ENCODE results near the gene GOLGA6B. TPM values are rescaled to one million over a fixed set of nuclear protein-coding genes. Genes with fewer than 3 reads are reported as not detected.
"Not testable (repeated sequence)": the region's sequence is repeated elsewhere in the genome, so short reads cannot be mapped to it uniquely, and the experiment has no call there.

The GOLGA6B gene
- total and polyA plus RNA-seq, 12 donors = not detected

GRCh38 chr15:72628249-72629067 lies 26.0 kb upstream of the GOLGA6B start:
- not testable (repeated sequence) for H3K4me3 ChIP-seq, ATAC-seq, H3K27me3 ChIP-seq, H3K4me1 ChIP-seq, DNase-seq, H3K27ac ChIP-seq, H3K9me3 ChIP-seq, H3K36me3 ChIP-seq
- peak in 1 of 9 donors; percentile 12 for TF ChIP-seq CTCF (IDR thresholded peaks at IDR 0.05)
- 88 to 93% methylated on average over 11 of the region's 11 CpGs for WGBS, 2 donors
- intact Hi-C loops (cut with DNase I) = loop anchor here in 1 of 10 donors (10.0 kb wide), 1 partner anchor 1426 kb away; no protein-coding TSS in a partner anchor

DNA sequence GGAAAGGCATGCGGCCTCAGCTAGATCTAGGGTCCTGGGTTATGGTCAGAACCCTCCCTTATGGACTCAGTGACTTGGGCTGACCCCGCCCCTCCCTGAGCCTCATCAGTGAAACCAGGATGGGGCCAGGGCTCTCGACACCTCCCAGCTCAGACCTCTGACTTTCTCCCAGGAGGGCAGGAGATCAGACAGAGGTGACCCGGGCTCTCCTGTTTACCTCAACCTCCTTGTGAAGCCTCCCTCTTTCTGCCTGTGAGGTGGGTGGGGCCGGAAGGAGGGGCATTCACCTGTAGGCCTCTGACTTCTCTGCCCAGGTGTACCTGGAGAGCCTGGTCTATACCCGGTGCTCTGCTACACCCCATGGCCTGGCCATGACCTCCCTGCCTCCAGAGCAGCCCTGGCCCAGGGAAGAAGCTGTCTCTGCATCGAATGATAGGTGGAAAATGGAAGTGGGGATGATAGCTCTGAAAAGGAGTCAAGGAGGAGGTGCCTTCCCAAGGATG lies 25.4 kb upstream of the GOLGA6B start:
- H3K9me3 ChIP-seq, H3K4me3 ChIP-seq, H3K27ac ChIP-seq, ATAC-seq, H3K4me1 ChIP-seq, DNase-seq, H3K36me3 ChIP-seq, H3K27me3 ChIP-seq: not testable (repeated sequence)
- intact Hi-C loops (cut with DNase I) = loop anchor here in 1 of 10 donors (10.0 kb wide), 1 partner anchor 1426 kb away; no protein-coding TSS in a partner anchor
- WGBS, 2 donors = 74 to 87% methylated on average over 7 of the region's 7 CpGs

- H3K4me1 ChIP-seq; H3K27me3 ChIP-seq; H3K36me3 ChIP-seq; intact Hi-C loops (cut with DNase I); H3K9me3 ChIP-seq: not testable (repeated sequence)
- peak; percentile 89 to 96 (median 94) for ATAC-seq
- DNase-seq = peak; percentile 77 to 80
- Histone ChIP-seq H3K27ac (peak overlapping the region in 3 of 10 donors; percentile 26 to 64 (median 64)), H3K4me3 (peak overlapping the region in 9 of 10 donors; percentile 22 to 51 (median 46))
- 1% methylated on average over 18 to 22 of the region's 43 CpGs for WGBS, 2 donors
These were observed 17.8 kb upstream of the GOLGA6B start for GRCh38 chr15:72636519-72637282.

DNA sequence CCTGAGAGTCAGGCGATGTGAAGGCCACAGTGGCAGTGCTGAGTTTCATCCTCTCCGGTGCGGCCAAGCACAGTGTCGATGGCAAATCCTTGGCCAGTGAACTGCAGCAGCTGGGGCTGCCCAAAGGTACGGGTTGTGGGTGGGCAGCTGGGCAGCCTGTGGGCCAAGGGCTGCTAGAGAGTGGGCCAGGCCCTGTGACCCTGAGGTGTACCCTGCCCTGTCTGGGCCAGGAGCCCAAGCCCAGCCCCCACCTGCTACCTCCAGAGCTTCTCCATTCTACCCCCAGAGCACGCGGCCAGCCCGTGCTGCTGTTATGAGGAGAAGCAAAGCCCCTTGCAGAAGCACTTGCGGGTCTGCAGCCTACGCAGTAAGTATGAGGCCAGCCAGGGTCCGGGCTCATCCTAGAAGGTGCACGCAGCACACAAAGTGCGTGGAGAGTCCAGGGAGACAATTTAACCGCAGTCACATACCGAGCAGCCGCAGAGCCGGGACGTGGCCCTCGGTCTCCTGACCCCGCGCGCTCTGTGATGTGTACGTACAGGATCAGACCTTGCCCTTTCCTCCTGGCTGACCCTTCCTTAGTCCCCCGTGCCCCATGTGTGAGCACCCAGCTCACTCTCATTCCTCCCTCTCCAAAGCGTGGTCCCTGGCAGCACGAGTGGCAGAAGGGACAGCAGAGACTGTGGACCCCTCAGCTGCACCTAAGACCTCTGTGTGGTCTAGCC lies 14.6 kb upstream of the GOLGA6B start:
- WGBS, 2 donors = no CpG with 5 or more reads among the region's 26 CpGs
- H3K27ac ChIP-seq; H3K4me1 ChIP-seq; H3K4me3 ChIP-seq; H3K27me3 ChIP-seq; H3K9me3 ChIP-seq; intact Hi-C loops (cut with DNase I); H3K36me3 ChIP-seq; DNase-seq; ATAC-seq: not testable (repeated sequence)

- H3K9me3 ChIP-seq; H3K27ac ChIP-seq; intact Hi-C loops (cut with DNase I); H3K27me3 ChIP-seq; ATAC-seq; H3K4me1 ChIP-seq; DNase-seq; H3K4me3 ChIP-seq; H3K36me3 ChIP-seq: not testable (repeated sequence)
- no CpG with 5 or more reads among the region's 2 CpGs for WGBS, 2 donors
These were observed 12.2 kb upstream of the GOLGA6B start for GRCh38 chr15:72642271-72642670.

DNA sequence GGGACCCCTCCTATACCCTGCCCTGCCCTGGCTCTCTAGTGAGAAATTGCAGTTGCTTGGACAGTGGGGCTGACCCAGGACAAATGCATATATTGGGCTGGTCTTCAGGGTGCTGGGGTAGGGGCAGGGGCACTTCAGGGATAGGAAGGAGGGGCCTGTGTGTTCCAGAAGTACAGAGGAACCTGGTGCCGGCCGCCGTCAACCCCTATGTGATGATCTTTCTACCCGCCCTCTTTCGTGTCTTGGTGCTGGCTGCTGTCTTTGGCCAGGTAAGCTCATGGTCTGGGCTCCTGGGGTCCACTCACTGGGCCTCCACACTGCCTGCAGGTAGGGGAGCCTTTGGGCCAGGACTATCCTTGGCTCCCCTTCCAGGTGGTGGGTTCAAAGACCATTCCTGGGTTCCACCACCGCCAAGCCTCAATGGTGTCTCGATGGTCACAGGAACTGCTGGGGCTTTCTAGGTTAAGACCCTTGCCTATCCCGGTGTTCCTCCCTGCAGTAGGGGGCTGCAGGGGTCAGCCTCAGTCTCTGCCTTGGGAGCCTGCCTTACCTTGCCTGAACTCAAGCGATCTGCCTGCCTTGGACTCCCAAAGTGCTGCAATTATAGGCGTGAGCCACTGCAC lies 5.8 kb upstream of the GOLGA6B start:
- ATAC-seq, DNase-seq: not testable (repeated sequence)

DNA sequence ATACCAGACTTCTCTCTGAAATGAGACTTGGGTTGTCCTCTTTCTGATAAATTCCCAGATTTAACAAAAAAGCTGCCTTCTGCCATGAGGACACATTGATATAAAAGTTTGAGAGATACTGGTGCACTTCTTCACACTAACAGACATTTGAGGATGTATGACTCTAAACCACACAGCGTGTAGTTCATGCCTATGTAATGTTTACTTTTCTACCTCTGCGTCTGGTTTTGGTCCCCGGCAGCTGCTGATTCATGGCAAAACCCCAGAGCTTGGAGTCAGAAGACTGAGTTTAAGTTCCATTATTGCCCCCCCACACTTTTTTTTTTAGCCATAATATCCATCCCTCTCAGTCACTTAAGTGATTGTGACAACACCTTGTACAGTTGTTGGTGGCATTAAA lies 1.5 kb downstream of the GOLGA6B start:
- WGBS, 2 donors = no CpG with 5 or more reads among the region's 3 CpGs
- ATAC-seq; H3K27ac ChIP-seq; DNase-seq; H3K4me1 ChIP-seq; H3K27me3 ChIP-seq; H3K9me3 ChIP-seq; H3K36me3 ChIP-seq; H3K4me3 ChIP-seq; intact Hi-C loops (cut with DNase I): not testable (repeated sequence)

More for the DNA sequence above, 5.8 kb upstream of the GOLGA6B start:
- H3K4me1 ChIP-seq; H3K9me3 ChIP-seq; H3K4me3 ChIP-seq; intact Hi-C loops (cut with DNase I); H3K27ac ChIP-seq; H3K36me3 ChIP-seq; H3K27me3 ChIP-seq: not testable (repeated sequence)
- WGBS, 2 donors = 81% methylated on average over 8 of the region's 10 CpGs

DNA sequence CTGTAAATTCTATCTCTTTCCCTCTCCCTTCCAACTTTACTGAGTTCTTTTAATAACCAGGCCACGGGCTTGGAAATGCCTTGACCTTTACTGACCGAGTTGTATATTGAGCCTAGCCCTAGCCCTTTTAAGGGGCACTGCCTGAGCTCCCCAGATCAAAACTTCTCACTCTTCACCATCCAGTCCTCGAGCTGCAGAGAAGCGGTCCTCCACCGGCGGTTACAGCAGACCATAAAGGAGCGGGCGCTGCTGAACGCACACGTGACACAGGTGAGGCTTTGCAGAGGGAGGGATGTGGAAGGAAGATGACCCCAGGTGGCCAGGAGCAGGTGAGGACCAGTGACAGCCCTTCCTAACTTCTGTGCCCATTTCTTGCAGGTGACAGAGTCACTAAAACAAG lies 6.6 kb downstream of the GOLGA6B start:
- ATAC-seq; H3K36me3 ChIP-seq; H3K9me3 ChIP-seq; H3K4me1 ChIP-seq; intact Hi-C loops (cut with DNase I); H3K27ac ChIP-seq; H3K27me3 ChIP-seq; DNase-seq; H3K4me3 ChIP-seq: not testable (repeated sequence)
- 80 to 84% methylated on average over 8 of the region's 10 CpGs for WGBS, 2 donors

GRCh38 chr15:72663931-72664330 lies 9.4 kb downstream of the GOLGA6B start:
- DNase-seq; H3K4me1 ChIP-seq; H3K4me3 ChIP-seq; H3K36me3 ChIP-seq; H3K27ac ChIP-seq; H3K27me3 ChIP-seq; ATAC-seq; intact Hi-C loops (cut with DNase I); H3K9me3 ChIP-seq: not testable (repeated sequence)
- WGBS, 2 donors = no CpG with 5 or more reads among the region's 8 CpGs
